ENCODE results near the gene ATP11A. TPM values are rescaled to one million over a fixed set of nuclear protein-coding genes. Genes with fewer than 3 reads are reported as not detected.

The ATP11A gene
- total and polyA plus RNA-seq, 2 donors (not counting 3 experiments of a cell fraction or from before 2014, with no cell fraction given), result 16.5 to 88.1 TPM

DNA sequence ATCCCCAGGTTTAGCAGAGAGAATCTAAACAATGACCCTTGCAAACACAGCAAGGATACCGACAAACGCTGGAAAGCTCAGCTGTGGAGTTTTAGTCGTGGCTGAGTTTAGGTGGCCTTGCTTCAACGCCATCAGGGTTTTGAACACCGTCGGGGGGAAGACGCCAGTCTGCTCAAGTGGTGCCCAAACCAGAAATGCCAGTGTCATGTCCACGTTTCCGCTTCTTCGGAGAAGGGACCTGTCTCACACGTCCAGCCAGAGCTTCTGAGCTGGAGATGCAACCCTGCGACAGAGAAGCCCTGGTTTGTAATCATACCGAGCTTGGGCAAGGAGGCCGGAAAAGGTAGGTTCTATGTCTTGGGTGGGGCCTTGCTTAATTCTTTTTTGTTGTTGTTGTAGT, 42.6 kb upstream of the ATP11A start:
- TF ChIP-seq POLR2A (IDR thresholded peaks at IDR 0.05; ENCODE audit: low read depth, low read length), result no peak
- no peak for TF ChIP-seq FOS (IDR thresholded peaks at IDR 0.05; ENCODE audit: borderline replicate concordance, insufficient read depth, low read length)
- no peak for TF ChIP-seq EZH2 (IDR thresholded peaks at IDR 0.05; ENCODE audit: borderline replicate concordance, low read depth, low read length, severe bottlenecking)
- no peak for TF ChIP-seq POLR2AphosphoS5 (IDR thresholded peaks at IDR 0.05; ENCODE audit: insufficient read depth, low read depth, low read length)
- H3K4me3 ChIP-seq (replicated peaks in 1 of 3; ENCODE audit: insufficient read depth in 1 of 3, low read depth in 1 of 3, low read length in 3 of 3), result no peak overlapping the region
- intact Hi-C loops (cut with micrococcal nuclease), result no loop called here
- ChIA-PET POLR2A (no interaction called here), CTCF (interaction anchor here (0.9 to 1.6 kb wide), 2 partner anchors 30 to 227 kb away, joined by 3 read pairs; no protein-coding TSS in a partner anchor)
- H3K79me2 ChIP-seq (ENCODE audit: control insufficient read depth, insufficient read depth, low read length), result no peaks in the 10 kb centered on the region
- H3K27ac ChIP-seq (ENCODE audit: insufficient read depth, low read depth, low read length), result no peak overlapping the region
- H3K27me3 ChIP-seq (ENCODE audit: control insufficient read depth in 2 of 2, insufficient read depth in 2 of 2, low read length in 2 of 2), result peaks cover 0 to 5% of the 10 kb centered on the region in 2 experiments
- H3K9me1 ChIP-seq (replicated peaks; ENCODE audit: control insufficient read depth, extremely low read depth, insufficient read depth, low read length), result no peaks in the 10 kb centered on the region
- H3K9me3 ChIP-seq (replicated peaks; ENCODE audit: control insufficient read depth, insufficient read depth, low read length), result no peaks in the 10 kb centered on the region
- H3K4me2 ChIP-seq (ENCODE audit: insufficient read depth, low read length), result no peak overlapping the region
- dilution Hi-C loops (cut with MboI; ENCODE audit: extremely low pct_ligation_motif_present, low sequenced_read_pairs), result no loop called here
- DNase-seq (ENCODE audit: low read depth, low spot score) (no peak), FAIRE-seq (no peak)
- H3K9ac ChIP-seq (replicated peaks; ENCODE audit: extremely low read depth, insufficient read depth, low read length), result no peak overlapping the region
- H4K20me1 ChIP-seq (replicated peaks; ENCODE audit: control insufficient read depth, extremely low read depth, insufficient read depth, low read length), result no peaks in the 10 kb centered on the region
- no peaks in the 10 kb centered on the region for H3K36me3 ChIP-seq (ENCODE audit: control insufficient read depth in 2 of 2, extremely low read depth in 1 of 2, insufficient read depth in 2 of 2, low read length in 2 of 2)
- H2AFZ ChIP-seq (ENCODE audit: low read depth, low read length), result no peak overlapping the region
- peaks cover under 1% of the 10 kb centered on the region for H3K4me1 ChIP-seq (ENCODE audit: control insufficient read depth, extremely low read depth, insufficient read depth, low read length)
- no TSS peak for BruUV-seq (replicated peaks)

DNA sequence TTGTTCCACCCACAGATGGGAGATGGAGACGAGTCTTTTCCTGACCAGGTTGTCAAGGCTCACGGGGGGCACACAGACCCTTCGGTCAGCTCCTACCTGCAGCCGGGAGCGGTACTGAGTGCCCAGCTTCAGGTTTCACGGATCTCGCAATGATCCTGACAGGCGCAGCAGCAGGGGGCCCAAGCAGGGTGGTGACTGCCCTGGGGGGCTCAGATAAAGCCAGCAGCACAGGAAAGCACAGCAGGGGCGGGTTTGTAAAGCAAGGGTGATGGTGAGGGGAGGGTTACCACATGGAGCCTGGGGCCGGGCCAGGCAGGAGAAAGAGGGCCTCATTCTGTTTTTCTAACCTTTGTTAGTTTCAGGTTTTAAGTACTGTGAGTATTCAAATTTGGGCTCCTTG, 41.7 kb upstream of the ATP11A start:
- ChIA-PET CTCF (interaction anchor here (0.9 to 1.6 kb wide), 2 partner anchors 29 to 226 kb away, joined by 3 read pairs; no protein-coding TSS in a partner anchor), POLR2A (no interaction called here)
- Histone ChIP-seq H3K4me1 (ENCODE audit: control insufficient read depth, extremely low read depth, insufficient read depth, low read length) (peaks cover 2% of the 10 kb centered on the region), H3K27me3 (ENCODE audit: control insufficient read depth in 2 of 2, insufficient read depth in 2 of 2, low read length in 2 of 2) (peaks cover 1 to 5% of the 10 kb centered on the region in 2 experiments), H3K9me3 (replicated peaks; ENCODE audit: control insufficient read depth, insufficient read depth, low read length) (no peaks in the 10 kb centered on the region), H3K9me1 (replicated peaks; ENCODE audit: control insufficient read depth, extremely low read depth, insufficient read depth, low read length) (no peaks in the 10 kb centered on the region), H3K36me3 (ENCODE audit: control insufficient read depth in 2 of 2, extremely low read depth in 1 of 2, insufficient read depth in 2 of 2, low read length in 2 of 2) (no peaks in the 10 kb centered on the region), H3K4me2 (ENCODE audit: insufficient read depth, low read length) (no peak overlapping the region), H3K4me3 (replicated peaks in 1 of 3; ENCODE audit: insufficient read depth in 1 of 3, low read depth in 1 of 3, low read length in 3 of 3) (no peak overlapping the region), H3K9ac (replicated peaks; ENCODE audit: extremely low read depth, insufficient read depth, low read length) (no peak overlapping the region), H3K27ac (ENCODE audit: insufficient read depth, low read depth, low read length) (no peak overlapping the region), H2AFZ (ENCODE audit: low read depth, low read length) (no peak overlapping the region), H3K79me2 (ENCODE audit: control insufficient read depth, insufficient read depth, low read length) (no peaks in the 10 kb centered on the region), H4K20me1 (replicated peaks; ENCODE audit: control insufficient read depth, extremely low read depth, insufficient read depth, low read length) (no peaks in the 10 kb centered on the region)
- intact Hi-C loops (cut with micrococcal nuclease) (no loop called here), dilution Hi-C loops (cut with MboI; ENCODE audit: extremely low pct_ligation_motif_present, low sequenced_read_pairs) (no loop called here)
- FAIRE-seq, result no peak
- no peak for DNase-seq (ENCODE audit: low read depth, low spot score)
- BruUV-seq (replicated peaks), result no TSS peak
- TF ChIP-seq EZH2 (IDR thresholded peaks at IDR 0.05; ENCODE audit: borderline replicate concordance, low read depth, low read length, severe bottlenecking) (no peak), GATA2 (IDR thresholded peaks at IDR 0.05; ENCODE audit: insufficient read depth, insufficient read length, low read depth, low read length) (no peak), FOS (IDR thresholded peaks at IDR 0.05; ENCODE audit: borderline replicate concordance, insufficient read depth, low read length) (no peak), POLR2A (IDR thresholded peaks at IDR 0.05; ENCODE audit: low read depth, low read length) (no peak), MYC (IDR thresholded peaks at IDR 0.05; ENCODE audit: low read depth, low read length) (no peak), JUN (IDR thresholded peaks at IDR 0.05; ENCODE audit: borderline replicate concordance, insufficient read depth, insufficient read length, low read depth) (no peak), POLR2AphosphoS5 (IDR thresholded peaks at IDR 0.05; ENCODE audit: insufficient read depth, low read depth, low read length) (no peak)
- TF ChIP-seq, protein P1, sequence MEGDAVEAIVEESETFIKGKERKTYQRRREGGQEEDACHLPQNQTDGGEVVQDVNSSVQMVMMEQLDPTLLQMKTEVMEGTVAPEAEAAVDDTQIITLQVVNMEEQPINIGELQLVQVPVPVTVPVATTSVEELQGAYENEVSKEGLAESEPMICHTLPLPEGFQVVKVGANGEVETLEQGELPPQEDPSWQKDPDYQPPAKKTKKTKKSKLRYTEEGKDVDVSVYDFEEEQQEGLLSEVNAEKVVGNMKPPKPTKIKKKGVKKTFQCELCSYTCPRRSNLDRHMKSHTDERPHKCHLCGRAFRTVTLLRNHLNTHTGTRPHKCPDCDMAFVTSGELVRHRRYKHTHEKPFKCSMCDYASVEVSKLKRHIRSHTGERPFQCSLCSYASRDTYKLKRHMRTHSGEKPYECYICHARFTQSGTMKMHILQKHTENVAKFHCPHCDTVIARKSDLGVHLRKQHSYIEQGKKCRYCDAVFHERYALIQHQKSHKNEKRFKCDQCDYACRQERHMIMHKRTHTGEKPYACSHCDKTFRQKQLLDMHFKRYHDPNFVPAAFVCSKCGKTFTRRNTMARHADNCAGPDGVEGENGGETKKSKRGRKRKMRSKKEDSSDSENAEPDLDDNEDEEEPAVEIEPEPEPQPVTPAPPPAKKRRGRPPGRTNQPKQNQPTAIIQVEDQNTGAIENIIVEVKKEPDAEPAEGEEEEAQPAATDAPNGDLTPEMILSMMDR (IDR thresholded peaks at IDR 0.05; ENCODE audit: extremely low read depth in 1 of 2, insufficient read depth in 1 of 2, low read depth in 1 of 2, low read length in 2 of 2), result no peak
- TF ChIP-seq, protein P2, sequence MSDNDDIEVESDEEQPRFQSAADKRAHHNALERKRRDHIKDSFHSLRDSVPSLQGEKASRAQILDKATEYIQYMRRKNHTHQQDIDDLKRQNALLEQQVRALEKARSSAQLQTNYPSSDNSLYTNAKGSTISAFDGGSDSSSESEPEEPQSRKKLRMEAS (IDR thresholded peaks at IDR 0.05; ENCODE audit: insufficient read depth, insufficient read length), result no peak

Data from endothelial cell of umbilical vein (primary cell).